ENCODE results near the gene PRPF39.
A peak's percentile ranks its signal among the peaks of the same experiment; 100 is the strongest.
"Not testable (repeated sequence)": the region's sequence is repeated elsewhere in the genome, so short reads cannot be mapped to it uniquely, and the experiment has no call there.

The PRPF39 gene

GRCh38 chr14:45083976-45084722 is at the start of gene PRPF39:
TSS of gene PRPF39 (plus strand) at chr14:45084116. CDS start at chr14:45095240, 11,124 bp downstream.
- DNase-seq: peak; percentile 44

GRCh38 chr14:45034730-45035129 is 49.2 kb upstream of the PRPF39 start:
- DNase-seq: no peak

GRCh38 chr14:45038256-45038655 is 45.7 kb upstream of the PRPF39 start:
- no peak for DNase-seq

- no peak for DNase-seq
These were observed 45.1 kb upstream of the PRPF39 start for GRCh38 chr14:45038865-45039264.

GRCh38 chr14:45039390-45039789 is 44.5 kb upstream of the PRPF39 start:
- DNase-seq: no peak

GRCh38 chr14:45041641-45042040 is 42.3 kb upstream of the PRPF39 start:
- DNase-seq: no peak

- DNase-seq: no peak
These were observed 39.3 kb upstream of the PRPF39 start for GRCh38 chr14:45044638-45045037.

- DNase-seq: no peak
These were observed 35.5 kb upstream of the PRPF39 start for GRCh38 chr14:45048385-45048784.

GRCh38 chr14:45051180-45051579 is 32.7 kb upstream of the PRPF39 start:
- no peak for DNase-seq

- no peak for DNase-seq
These were observed 32.0 kb upstream of the PRPF39 start for GRCh38 chr14:45051896-45052295.

GRCh38 chr14:45057349-45057748 is 26.6 kb upstream of the PRPF39 start:
- DNase-seq: no peak

GRCh38 chr14:45057881-45058364 is 26.0 kb upstream of the PRPF39 start:
- DNase-seq: no peak

- DNase-seq: no peak
These were observed 23.4 kb upstream of the PRPF39 start for GRCh38 chr14:45060551-45060950.

- no peak for DNase-seq
These were observed 18.4 kb upstream of the PRPF39 start for GRCh38 chr14:45065540-45065939.

- no peak for DNase-seq
These were observed 18.0 kb upstream of the PRPF39 start for GRCh38 chr14:45065956-45066355.

GRCh38 chr14:45066667-45067066 is 17.2 kb upstream of the PRPF39 start:
- no peak for DNase-seq

- DNase-seq: no peak
These were observed 15.5 kb upstream of the PRPF39 start for GRCh38 chr14:45068396-45068795.

GRCh38 chr14:45070215-45070614 is 13.7 kb upstream of the PRPF39 start:
- no peak for DNase-seq

- no peak for DNase-seq
These were observed 11.8 kb upstream of the PRPF39 start for GRCh38 chr14:45072126-45072525.

- no peak for DNase-seq
These were observed 10.6 kb upstream of the PRPF39 start for GRCh38 chr14:45073231-45073879.

- DNase-seq: no peak
These were observed 5.6 kb upstream of the PRPF39 start for GRCh38 chr14:45078323-45078722.

GRCh38 chr14:45080416-45080968 is 3.4 kb upstream of the PRPF39 start:
- not testable (repeated sequence) for DNase-seq

GRCh38 chr14:45081096-45081495 is 2.8 kb upstream of the PRPF39 start:
- not testable (repeated sequence) for DNase-seq

GRCh38 chr14:45082420-45082819 is 1.5 kb upstream of the PRPF39 start:
- DNase-seq: no peak
